T-helper 17 cell (primary cell): ENCODE results near the gene QSER1. TPM values are rescaled to one million over a fixed set of nuclear protein-coding genes. Genes with fewer than 3 reads are reported as not detected.
"Not testable (repeated sequence)": the region's sequence is repeated elsewhere in the genome, so short reads cannot be mapped to it uniquely, and the experiment has no call there.

Experiments used
- ATAC-seq: fragments of 150-1000 bp; cut with Tn5 transposase; 2 replicates; pipeline ENCODE4 v1.10.0; 2021; ENCODE audit warnings: mild to moderate bottlenecking, moderate library complexity
- DNase-seq, 3 donors: peaks; one replicate each; pipeline versions ENCODE4 v3.0.0 to v3.0.0-alpha.2; 2020 to 2021
- H3K9me3 ChIP-seq: one replicate; pipeline ENCODE4 v1.7.0; 2013; ENCODE audit warnings: low read length, mild to moderate bottlenecking; ENCODE audit not compliant: control insufficient read depth, poor library complexity, severe bottlenecking
- H3K27ac Mint-ChIP-seq: one replicate; pipeline ENCODE4 v1.8.0; 2022; ENCODE audit warnings: mild to moderate bottlenecking, moderate library complexity, mixed read lengths
- H3K27me3 Mint-ChIP-seq: one replicate; pipeline ENCODE4 v1.8.0; 2022; ENCODE audit warnings: mixed read lengths
- H3K36me3 Mint-ChIP-seq: one replicate; pipeline ENCODE4 v1.8.0; 2022; ENCODE audit warnings: low read depth, mixed read lengths
- H3K4me1 Mint-ChIP-seq: one replicate; pipeline ENCODE4 v1.8.0; 2022; ENCODE audit warnings: mild to moderate bottlenecking, mixed read lengths
- H3K4me3 Mint-ChIP-seq: one replicate; pipeline ENCODE4 v1.8.0; 2022; ENCODE audit warnings: mild to moderate bottlenecking, moderate library complexity, mixed read lengths
- total RNA-seq, 4 donors: library from RNA in 2 of 4; stranded (reverse) in 2 of 4; gene quantifications; one replicate each; pipeline ENCODE4 v1.2.3 and lab custom pipeline; 2022 to 2026

The QSER1 gene
- total RNA-seq: 10 to 100 TPM in 1 of 2 donors, 1 to 10 TPM in 1; 9.4 to 12.1 TPM
- total RNA-seq (lab: John Stamatoyannopoulos, UW): 22.1 to 27.5 reads per million in 2 donors

- Mint-ChIP-seq H3K4me3 (peak within 1 kb of the TSS; percentile 95), H3K27me3 (no peaks in the 10 kb centered on the region), H3K36me3 (no peaks in the 10 kb centered on the region), H3K27ac (peak within 1 kb of the TSS; percentile 89), H3K4me1 (peaks cover 16% of the 10 kb centered on the region)
- no peaks in the 10 kb centered on the region for H3K9me3 ChIP-seq
- peak; percentile 47 to 62 (median 60) for DNase-seq
- ATAC-seq: peak; percentile 76
Observed at GRCh38 chr11:32892355-32893092, at the start of gene QSER1. TSS of gene QSER1 (plus strand) at chr11:32892811. CDS start at chr11:32893126, 315 bp downstream.

- Mint-ChIP-seq H3K27ac (no peak overlapping the region), H3K36me3 (no peaks in the 10 kb centered on the region), H3K4me3 (no peak overlapping the region), H3K27me3 (peaks cover 24% of the 10 kb centered on the region), H3K4me1 (no peaks in the 10 kb centered on the region)
- ATAC-seq: no peak
- no peak for DNase-seq
- no peaks in the 10 kb centered on the region for H3K9me3 ChIP-seq
Observed at GRCh38 chr11:32843544-32843943, 49.1 kb upstream of the QSER1 start.

DNA sequence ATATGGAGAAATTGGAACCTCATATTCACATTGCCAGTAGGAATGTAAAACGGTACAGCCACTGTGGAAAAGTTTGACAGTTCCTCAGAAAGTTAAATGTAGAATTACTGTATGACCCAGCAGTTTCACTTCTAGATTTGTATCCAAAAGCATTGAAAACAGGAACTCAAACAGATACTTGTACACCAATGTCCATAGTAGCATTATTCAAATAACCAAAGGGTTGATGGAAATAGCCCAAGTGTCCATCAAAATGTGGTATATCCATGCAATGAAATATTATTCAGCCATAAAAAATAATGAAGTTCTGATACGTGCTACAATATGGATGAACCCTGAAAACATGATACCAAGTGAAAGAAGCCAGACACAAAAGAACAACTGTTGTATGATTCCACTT lies 45.1 kb upstream of the QSER1 start:
- Mint-ChIP-seq H3K36me3 (no peaks in the 10 kb centered on the region), H3K4me3 (no peak overlapping the region), H3K4me1 (peaks cover 8% of the 10 kb centered on the region), H3K27ac (no peak overlapping the region), H3K27me3 (peaks cover 24% of the 10 kb centered on the region)
- DNase-seq (no peak), ATAC-seq (no peak)
- H3K9me3 ChIP-seq: no peaks in the 10 kb centered on the region

GRCh38 chr11:32849761-32850160 lies 42.9 kb upstream of the QSER1 start:
- H3K27me3 Mint-ChIP-seq: peaks cover 36% of the 10 kb centered on the region
- no peaks in the 10 kb centered on the region for H3K9me3 ChIP-seq
- no peaks in the 10 kb centered on the region for H3K36me3 Mint-ChIP-seq
- no peak overlapping the region for H3K27ac Mint-ChIP-seq
- no peak for DNase-seq
- H3K4me1 Mint-ChIP-seq: peaks cover 8% of the 10 kb centered on the region
- no peak overlapping the region for H3K4me3 Mint-ChIP-seq
- no peak for ATAC-seq

DNA sequence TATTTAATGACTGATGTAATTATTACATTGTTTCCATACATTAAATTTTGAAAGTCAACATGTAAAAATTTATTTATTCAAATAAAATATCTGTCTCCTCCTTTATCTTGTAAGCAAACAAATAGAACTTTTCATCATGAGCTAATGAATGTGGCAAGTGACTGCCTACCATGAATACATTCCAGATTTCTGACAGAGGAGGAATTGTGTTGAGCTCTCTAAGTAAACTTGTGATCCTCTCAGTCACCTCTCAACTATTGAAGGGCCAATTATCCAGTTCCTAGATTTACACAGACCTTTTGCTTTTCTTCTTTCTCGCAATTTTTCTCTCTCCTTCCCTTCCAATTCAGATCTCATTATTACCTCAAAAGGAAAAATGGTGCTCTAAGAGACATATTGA lies 41.4 kb upstream of the QSER1 start:
- no peaks in the 10 kb centered on the region for H3K36me3 Mint-ChIP-seq
- ATAC-seq (no peak), DNase-seq (no peak)
- no peaks in the 10 kb centered on the region for H3K9me3 ChIP-seq
- peaks cover 28% of the 10 kb centered on the region for H3K27me3 Mint-ChIP-seq
- H3K27ac Mint-ChIP-seq: no peak overlapping the region
- no peak overlapping the region for H3K4me3 Mint-ChIP-seq
- peaks cover 8% of the 10 kb centered on the region for H3K4me1 Mint-ChIP-seq

GRCh38 chr11:32852207-32852606 lies 40.4 kb upstream of the QSER1 start:
- no peak for ATAC-seq
- Mint-ChIP-seq H3K27ac (no peak overlapping the region), H3K4me1 (peaks cover 8% of the 10 kb centered on the region), H3K27me3 (peaks cover 23% of the 10 kb centered on the region), H3K4me3 (no peak overlapping the region), H3K36me3 (no peaks in the 10 kb centered on the region)
- DNase-seq: no peak
- no peaks in the 10 kb centered on the region for H3K9me3 ChIP-seq

GRCh38 chr11:32855601-32856000 lies 37.0 kb upstream of the QSER1 start:
- peaks cover 2% of the 10 kb centered on the region for H3K36me3 Mint-ChIP-seq
- H3K4me3 Mint-ChIP-seq: no peak overlapping the region
- peaks cover 3% of the 10 kb centered on the region for H3K4me1 Mint-ChIP-seq
- ATAC-seq (no peak), DNase-seq (no peak)
- H3K9me3 ChIP-seq: no peaks in the 10 kb centered on the region
- H3K27me3 Mint-ChIP-seq: peaks cover 21% of the 10 kb centered on the region
- H3K27ac Mint-ChIP-seq: no peak overlapping the region

DNA sequence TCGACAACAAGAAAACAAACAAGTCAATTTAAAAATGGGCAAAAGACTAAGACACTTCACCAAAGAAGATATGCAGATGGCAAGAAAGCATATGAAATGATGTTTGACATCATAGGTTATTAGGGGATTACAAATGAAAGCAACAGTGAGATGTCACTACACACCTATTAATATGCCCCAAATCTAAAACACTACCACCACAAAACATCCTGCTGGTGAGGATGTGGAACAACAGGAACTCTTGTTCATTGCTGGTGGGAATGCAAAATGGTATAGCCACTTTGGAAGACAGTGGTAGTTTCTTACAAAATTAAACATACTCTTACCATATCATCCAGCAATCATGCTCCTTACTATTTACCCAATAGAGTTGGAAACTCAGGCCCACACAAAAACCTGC lies 33.9 kb upstream of the QSER1 start:
- ATAC-seq: no peak
- H3K9me3 ChIP-seq: no peaks in the 10 kb centered on the region
- Mint-ChIP-seq H3K27ac (no peak overlapping the region), H3K36me3 (peaks cover 2% of the 10 kb centered on the region), H3K4me1 (no peaks in the 10 kb centered on the region), H3K4me3 (no peak overlapping the region), H3K27me3 (peaks cover 20% of the 10 kb centered on the region)
- DNase-seq: no peak

GRCh38 chr11:32861850-32862577 lies 30.6 kb upstream of the QSER1 start:
- DNase-seq (no peak), ATAC-seq (no peak)
- Mint-ChIP-seq H3K36me3 (peaks cover 2% of the 10 kb centered on the region), H3K27me3 (peaks cover 24% of the 10 kb centered on the region), H3K27ac (no peak overlapping the region), H3K4me1 (no peaks in the 10 kb centered on the region), H3K4me3 (no peak overlapping the region)
- no peaks in the 10 kb centered on the region for H3K9me3 ChIP-seq

DNA sequence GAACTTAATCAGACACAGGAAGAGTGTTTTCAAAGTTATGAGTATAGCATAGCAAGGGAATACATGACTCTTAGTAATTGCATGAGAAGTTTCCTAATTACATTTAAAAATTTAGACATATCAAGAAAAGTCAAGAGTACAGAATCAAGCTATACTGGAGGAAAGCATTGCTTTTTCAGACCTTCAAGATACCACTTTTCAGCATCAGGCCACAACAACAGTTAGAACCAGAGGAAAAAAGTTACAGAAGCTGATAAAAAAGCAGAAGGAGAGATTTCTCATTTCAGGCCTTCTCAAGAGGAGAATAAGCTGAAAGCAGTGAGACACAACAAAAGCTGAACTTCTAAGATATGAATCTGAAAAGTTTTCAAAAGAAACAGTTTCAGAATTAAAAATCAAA lies 28.1 kb upstream of the QSER1 start:
- Mint-ChIP-seq H3K4me1 (no peaks in the 10 kb centered on the region), H3K36me3 (no peaks in the 10 kb centered on the region), H3K4me3 (no peak overlapping the region), H3K27me3 (peaks cover 20% of the 10 kb centered on the region), H3K27ac (no peak overlapping the region)
- H3K9me3 ChIP-seq: no peaks in the 10 kb centered on the region
- DNase-seq (no peak), ATAC-seq (no peak)

DNA sequence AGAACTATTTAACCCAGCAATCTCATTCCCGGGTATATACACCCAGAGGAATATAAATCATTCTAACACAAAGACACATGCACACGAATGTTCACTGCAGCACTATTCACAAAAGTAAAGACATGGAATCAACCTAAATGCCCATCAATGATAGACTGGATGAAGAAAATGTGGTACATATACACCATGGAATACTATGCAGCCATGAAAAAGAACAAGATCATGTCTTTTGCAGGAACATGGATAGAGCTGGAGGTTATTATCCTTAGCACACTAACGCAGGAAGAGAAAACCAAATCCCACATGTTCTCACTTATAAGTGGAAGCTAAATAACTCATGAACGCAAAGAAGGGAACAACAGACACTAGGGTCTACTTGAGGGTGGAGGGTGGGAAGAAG lies 23.9 kb upstream of the QSER1 start:
- H3K27ac Mint-ChIP-seq, H3K36me3 Mint-ChIP-seq, DNase-seq: not testable (repeated sequence)

GRCh38 chr11:32870676-32871075 lies 21.9 kb upstream of the QSER1 start:
- ATAC-seq: peak; percentile 54
- peaks cover 20% of the 10 kb centered on the region for H3K27me3 Mint-ChIP-seq
- H3K4me3 Mint-ChIP-seq: no peak overlapping the region
- no peak for DNase-seq
- H3K4me1 Mint-ChIP-seq: no peaks in the 10 kb centered on the region
- no peaks in the 10 kb centered on the region for H3K9me3 ChIP-seq
- H3K36me3 Mint-ChIP-seq: no peaks in the 10 kb centered on the region
- no peak overlapping the region for H3K27ac Mint-ChIP-seq

More for the DNA sequence above, 23.9 kb upstream of the QSER1 start:
- peaks cover 13% of the 10 kb centered on the region for H3K27me3 Mint-ChIP-seq
- H3K9me3 ChIP-seq, ATAC-seq, H3K4me1 Mint-ChIP-seq, H3K4me3 Mint-ChIP-seq: not testable (repeated sequence)

- no peaks in the 10 kb centered on the region for H3K9me3 ChIP-seq
- H3K36me3 Mint-ChIP-seq: peaks cover 2% of the 10 kb centered on the region
- no peak for ATAC-seq
- no peak overlapping the region for H3K4me3 Mint-ChIP-seq
- peaks cover 13% of the 10 kb centered on the region for H3K27me3 Mint-ChIP-seq
- no peak overlapping the region for H3K27ac Mint-ChIP-seq
- H3K4me1 Mint-ChIP-seq: no peaks in the 10 kb centered on the region
- DNase-seq: no peak
Observed at GRCh38 chr11:32874132-32874531, 18.5 kb upstream of the QSER1 start.
